HG03280 (cell line): ENCODE data around the gene KRT84.

ENCODE experiments used
- ATAC-seq: cut with Tn5 transposase; IDR thresholded peaks from one replicate; pipeline ENCODE4 v1.9.1; 2021; ENCODE audit warnings: mild to moderate bottlenecking, moderate library complexity; ENCODE audit not compliant: unreplicated experiment

Gene KRT84

GRCh38 chr12:52389313-52390207 is 4.1 kb upstream of the KRT84 start:
- no peak for ATAC-seq

DNA sequence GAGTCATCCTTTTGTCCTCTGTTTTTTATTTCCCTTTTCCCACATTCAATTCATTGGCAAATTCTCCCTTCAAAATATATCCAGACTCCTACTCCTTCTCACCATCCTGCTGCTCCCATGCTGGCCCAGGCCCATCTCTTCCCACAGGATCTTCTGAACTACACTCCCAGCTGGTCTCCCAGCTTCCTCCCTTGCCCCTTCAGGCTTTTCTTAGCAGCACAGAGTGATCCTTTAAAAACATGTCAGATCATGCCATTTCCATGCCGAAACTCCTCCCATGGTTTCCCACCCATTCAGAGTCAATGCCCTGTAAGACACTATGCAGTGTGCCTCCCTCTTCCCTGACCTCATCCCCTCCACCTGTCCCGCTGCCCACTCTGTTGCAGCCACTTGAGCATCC is 2.4 kb upstream of the KRT84 start:
- no peak for ATAC-seq

GRCh38 chr12:52383331-52383730 is 2.1 kb downstream of the KRT84 start:
- ATAC-seq = no peak

- no peak for ATAC-seq
These were observed 2.6 kb downstream of the KRT84 start for GRCh38 chr12:52382854-52383253.

GRCh38 chr12:52381206-52381605 is 4.2 kb downstream of the KRT84 start:
- no peak for ATAC-seq

DNA sequence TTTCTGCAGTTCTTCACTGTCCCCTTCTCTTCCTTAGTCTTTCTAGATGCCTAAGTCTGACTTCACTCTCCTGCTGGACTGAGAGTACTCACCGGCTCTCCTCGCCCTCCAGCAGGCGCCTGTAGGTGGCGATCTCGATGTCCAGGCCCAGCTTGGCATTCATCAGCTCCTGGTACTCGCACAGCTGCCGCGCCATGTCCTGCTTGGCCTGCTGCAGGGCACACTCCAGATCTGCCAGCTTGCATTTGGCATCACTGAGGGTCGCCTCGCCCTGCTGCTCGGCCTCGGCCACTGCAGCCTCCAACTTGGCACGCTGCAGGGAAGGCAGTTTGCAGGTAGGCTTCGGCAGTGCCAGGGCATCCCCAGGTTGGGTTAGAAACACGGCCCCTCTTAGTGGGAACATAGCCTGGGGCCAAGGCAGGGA is 5.2 kb downstream of the KRT84 start:
- no peak for ATAC-seq

GRCh38 chr12:52379536-52379935 is 5.9 kb downstream of the KRT84 start:
- ATAC-seq = no peak

DNA sequence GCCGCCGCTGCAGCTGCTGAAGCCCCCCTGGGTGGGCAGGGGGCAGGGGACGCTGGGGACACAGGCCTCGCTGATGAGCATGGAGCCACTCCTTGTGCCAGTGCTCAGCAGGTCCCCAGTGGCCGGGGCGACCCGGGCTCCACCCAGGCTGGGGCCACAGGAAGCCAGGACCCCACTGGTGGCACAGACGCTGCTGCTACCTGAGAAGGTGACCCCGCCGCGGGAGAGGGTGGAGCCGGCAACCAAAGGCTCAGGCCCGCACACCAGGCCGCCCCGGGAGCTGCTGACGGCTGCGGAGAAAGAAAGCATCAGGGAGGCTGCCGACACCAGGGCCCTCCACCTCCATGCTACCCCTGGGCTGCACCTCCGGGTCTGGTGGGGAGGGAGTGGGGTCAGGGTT is 7.4 kb downstream of the KRT84 start:
- no peak for ATAC-seq

DNA sequence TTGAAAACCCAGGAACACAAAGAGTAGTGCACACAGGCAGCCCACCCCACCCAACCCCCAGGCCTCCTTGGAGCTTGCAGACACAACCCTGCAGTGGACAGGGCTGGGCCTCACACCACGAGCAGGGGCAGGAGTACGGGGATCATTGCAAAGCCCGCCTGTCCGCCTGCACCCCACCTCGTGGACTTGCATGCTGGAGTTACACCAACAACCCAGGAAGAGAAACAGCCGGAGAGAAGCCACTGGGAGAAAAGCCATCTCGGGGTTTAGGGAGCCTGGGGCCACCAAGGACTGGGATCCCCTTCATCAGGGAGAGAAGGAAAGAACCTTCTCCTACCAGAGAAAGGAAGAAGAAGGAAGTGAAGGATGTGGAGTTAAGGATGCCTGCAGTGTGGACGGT is 8.2 kb downstream of the KRT84 start:
- ATAC-seq = no peak

DNA sequence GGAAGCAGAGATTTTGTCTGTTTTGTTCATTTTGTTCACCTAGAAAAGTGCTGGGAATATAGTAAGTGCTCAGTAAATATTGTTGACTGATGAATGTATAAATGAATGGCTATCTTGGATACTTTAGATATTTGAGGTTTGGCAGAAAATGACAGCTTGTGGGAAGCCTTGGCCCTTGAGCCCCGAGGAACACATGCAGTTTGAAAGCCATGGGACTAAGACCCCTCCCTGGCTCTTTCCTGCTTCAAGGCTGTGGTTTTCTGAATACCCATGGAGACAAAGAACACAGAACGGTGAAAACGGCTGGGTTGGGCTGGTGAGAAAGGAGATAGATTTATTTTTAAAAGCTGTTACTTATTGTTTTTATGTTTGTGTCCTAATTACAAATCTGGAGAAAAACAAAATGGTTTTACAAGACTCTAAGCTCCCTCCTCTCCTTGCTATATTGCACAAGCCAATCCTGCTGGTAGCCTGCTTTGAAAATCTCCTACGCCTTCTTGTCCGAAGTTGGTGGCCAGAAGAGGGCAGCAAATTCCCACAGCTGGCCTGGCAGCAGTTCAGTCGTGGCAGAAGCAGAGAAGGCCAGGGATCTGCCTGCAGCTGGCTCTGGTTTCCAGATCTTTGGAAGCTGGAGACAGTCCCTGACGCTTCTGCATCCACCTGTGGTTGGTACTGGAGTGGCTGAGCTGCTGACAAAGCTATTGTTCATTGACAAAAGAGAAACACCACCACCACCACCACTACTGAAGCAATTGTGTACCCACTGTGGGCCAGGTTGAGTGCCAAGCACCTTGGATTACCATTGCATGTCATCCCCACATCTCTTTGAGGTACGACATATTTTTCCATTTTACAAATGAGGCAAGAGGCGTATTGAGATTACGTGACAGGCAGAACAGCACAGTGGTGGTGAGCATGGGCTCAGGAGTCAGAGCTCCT is 13.0 kb downstream of the KRT84 start:
- ATAC-seq = no peak

GRCh38 chr12:52371716-52372115 is 13.7 kb downstream of the KRT84 start:
- ATAC-seq = no peak

DNA sequence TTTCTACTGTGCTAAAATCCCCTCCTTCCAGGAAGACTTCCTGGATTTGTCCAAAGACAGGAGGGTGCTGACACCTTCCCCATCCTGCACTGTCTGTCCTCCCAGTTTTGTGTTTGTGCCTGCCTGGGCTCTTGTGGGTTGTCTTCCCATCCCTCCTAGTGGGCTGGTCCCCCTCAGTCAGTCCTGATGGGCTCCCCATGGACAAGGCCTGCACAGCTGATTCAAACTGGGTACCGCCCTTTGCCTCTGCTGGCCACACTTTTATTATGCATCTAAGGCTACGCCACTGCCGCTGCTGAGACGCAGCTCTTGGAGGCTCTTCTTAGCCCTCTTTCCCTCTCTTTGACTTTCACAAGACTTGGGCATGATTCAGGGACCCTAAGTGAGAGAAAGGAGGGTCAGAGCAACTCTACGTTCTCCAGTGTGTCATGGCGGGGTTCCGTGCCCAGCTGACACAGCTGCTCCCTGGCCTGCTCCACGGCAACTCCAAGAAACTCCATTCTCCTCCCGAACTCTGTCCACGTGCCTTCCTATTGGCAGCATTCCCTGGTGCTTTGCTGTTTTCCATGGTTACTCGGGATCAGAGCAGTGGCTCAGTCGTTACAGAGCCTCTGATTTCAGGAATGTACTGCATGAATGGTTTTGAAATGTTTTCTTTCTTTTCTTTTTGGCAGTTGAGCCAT is 14.4 kb downstream of the KRT84 start:
- ATAC-seq = no peak

GRCh38 chr12:52369809-52370208 is 15.6 kb downstream of the KRT84 start:
- ATAC-seq = no peak

DNA sequence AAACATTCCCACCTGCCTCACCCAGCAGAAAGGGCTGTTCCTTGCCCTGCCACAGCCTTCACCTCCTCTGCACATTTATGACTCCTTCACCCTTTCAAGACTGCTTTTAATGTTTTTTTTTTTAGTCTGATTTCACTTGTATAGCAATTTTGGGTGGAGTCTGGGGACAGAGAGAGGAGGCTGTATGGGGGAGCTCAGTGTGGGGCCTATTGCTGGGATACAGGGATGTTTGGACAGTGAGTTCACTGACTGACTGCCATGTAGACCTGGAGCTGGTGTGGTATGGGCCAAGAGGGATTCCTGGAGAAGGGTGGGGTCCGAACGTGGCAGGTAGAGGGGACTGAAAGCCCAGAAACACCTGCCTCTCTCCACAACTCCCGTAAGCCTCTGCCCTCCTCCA is 16.2 kb downstream of the KRT84 start:
- no peak for ATAC-seq

GRCh38 chr12:52368508-52368907 is 16.9 kb downstream of the KRT84 start:
- ATAC-seq = no peak

DNA sequence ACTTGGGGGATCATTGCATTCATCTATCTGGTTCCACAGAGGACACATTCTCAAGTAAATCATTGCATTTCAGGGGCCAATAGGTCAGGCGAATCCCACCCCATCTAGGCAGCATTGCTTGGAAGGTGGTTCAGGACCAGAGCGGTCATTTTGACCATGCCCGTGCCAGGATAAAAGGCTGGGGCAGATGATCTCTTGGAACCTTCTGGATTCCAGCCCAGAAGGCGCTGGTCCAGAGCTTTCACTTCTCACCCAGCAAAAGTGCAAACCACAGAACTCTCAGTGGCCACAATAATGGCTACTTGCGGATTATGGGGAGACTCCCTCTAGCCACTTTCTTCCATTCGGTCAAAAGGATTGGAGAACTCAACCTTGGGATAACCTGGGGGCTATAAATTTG is 17.6 kb downstream of the KRT84 start:
- no peak for ATAC-seq

GRCh38 chr12:52366738-52367485 is 18.5 kb downstream of the KRT84 start, which contains the start of gene KRT85:
TSS of gene KRT85 (minus strand) at chr12:52367481. CDS start at chr12:52367405, 76 bp downstream.
- no peak for ATAC-seq

DNA sequence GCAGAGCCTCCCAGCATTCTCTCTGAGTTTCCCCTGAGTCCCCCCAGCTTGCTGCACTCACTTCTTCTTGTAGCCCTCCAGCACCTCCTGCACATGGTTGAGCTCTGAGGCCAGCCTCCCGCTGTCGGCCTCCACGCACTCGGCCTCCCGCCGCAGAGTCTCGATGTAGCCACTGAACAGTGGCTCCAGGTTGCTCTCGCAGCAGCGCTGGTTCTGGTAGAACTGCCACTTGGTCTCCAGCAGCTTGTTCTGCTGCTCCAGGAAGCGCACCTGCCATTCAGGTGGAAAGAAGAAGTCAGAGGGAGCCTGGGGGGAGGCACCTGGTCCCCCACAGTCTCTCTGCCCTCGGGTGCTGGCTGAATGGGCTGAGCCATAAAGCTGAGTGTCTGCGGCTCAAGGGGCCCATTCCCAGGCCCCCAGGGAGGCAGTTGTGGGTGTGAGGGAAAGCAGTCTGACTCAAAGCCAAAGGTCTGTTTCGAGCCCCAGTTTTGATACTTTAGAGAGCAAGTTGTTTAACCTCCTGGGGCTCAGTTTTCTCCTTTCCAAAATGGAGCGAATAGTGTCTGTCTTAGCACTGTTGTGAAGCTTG is 20.5 kb downstream of the KRT84 start:
- no peak for ATAC-seq

GRCh38 chr12:52364061-52364460 is 21.4 kb downstream of the KRT84 start:
- ATAC-seq = no peak

DNA sequence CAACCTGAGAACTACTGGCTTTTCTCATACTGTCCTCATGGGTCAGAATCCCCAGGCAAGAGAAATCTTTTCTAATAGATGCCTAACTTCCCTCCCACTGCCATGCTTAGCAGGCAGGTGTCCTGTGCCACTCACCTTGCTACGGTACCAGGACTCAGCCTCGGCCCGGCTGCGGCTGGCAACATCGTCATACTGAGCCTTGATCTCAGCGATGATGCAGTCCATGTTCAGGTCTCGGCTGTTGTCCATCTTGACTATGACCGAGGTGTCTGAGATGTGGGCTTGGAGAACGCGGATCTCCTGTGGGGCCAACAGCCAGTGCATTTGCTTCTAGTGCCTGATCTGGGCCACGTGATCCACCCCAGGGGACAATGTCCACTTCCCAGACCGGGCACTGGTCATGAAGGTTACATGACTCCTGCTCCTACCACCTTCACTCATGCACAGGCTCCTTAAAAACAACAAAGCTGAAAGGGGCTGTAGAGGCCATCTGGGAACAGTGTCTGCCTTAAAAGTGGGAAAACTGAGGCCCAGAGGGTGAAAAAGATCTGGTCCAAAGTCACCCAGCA is 22.3 kb downstream of the KRT84 start:
- no peak for ATAC-seq
